HCT116 (cell line): Measurements from ENCODE around the gene NAA35.

Experiments
- CEBPB ChIP-seq: IDR thresholded peaks from 2 replicates; pipeline ENCODE4 v1.6.1; 2012; ENCODE audit warnings: low read depth
- CTCF ChIP-seq, 3 experiments: fragments of 200-600 bp in 1 of 3; sonication (generic) in 1 of 3; IDR thresholded peaks in 2 of 3; conservative IDR thresholded peaks in 1 of 3; 2 replicates each; pipeline ENCODE4 v1.5.1; 2012 to 2017; ENCODE audit warnings: low read depth in 2 of 3, low read length in 2 of 3, antibody characterized with exemption in 1 of 3, borderline replicate concordance in 1 of 3, control low read depth in 1 of 3, mild to moderate bottlenecking in 1 of 3, mixed read lengths in 1 of 3, mixed run types in 1 of 3, moderate library complexity in 1 of 3; ENCODE audit not compliant: insufficient read depth in 1 of 3
- POLR2AphosphoS5 ChIP-seq: IDR thresholded peaks from 2 replicates; pipeline ENCODE4 v1.6.1; 2011; ENCODE audit warnings: mild to moderate bottlenecking, low read depth, low read length, moderate library complexity

GRCh38 chr9:85987236-85987635, 46.3 kb downstream of the NAA35 start:
- no peak for TF ChIP-seq CTCF (IDR thresholded peaks at IDR 0.05 in 2 of 3, conservative IDR thresholded peaks at IDR 0.05 in 1 of 3; ENCODE audit: borderline replicate concordance in 1 of 3, insufficient read depth in 1 of 3, low read depth in 2 of 3, low read length in 2 of 3)
- no peak for TF ChIP-seq POLR2AphosphoS5
- TF ChIP-seq CEBPB = no peak
